ENCODE results near the gene EHMT1.
A peak's percentile ranks its signal among the peaks of the same experiment; 100 is the strongest.

EHMT1 gene

DNA sequence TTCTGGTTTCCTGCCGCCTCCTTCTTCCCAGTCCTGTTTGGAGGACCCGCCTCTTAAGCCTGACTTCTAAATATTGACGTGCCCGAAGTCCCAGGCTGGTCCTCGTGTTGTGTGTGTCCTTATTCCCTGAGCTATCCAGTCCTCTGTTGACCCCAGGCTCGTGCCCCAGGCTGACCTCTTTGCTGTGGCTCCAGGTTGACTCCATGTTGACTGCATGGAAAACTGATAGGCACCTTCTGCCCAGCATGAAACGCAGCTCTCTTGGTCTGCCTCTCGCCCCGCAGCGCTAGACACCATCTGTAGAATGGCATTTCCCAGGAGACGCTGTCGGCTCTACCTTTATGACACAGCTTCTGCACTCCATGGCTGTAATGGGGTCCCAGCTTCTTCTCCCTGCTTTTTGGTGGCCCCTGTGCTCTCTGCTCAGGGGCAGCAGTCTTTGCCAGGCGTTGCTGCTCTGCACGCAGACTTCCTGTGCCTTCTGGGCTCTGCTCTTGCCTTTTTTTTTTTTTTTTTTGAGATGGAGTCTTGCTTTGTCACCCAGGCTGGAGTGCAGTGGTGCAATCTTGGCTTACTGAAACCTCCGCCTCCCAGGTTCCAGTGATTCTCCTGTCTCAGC lies 28.4 kb downstream of the EHMT1 start:
- DNase-seq = no peak

DNA sequence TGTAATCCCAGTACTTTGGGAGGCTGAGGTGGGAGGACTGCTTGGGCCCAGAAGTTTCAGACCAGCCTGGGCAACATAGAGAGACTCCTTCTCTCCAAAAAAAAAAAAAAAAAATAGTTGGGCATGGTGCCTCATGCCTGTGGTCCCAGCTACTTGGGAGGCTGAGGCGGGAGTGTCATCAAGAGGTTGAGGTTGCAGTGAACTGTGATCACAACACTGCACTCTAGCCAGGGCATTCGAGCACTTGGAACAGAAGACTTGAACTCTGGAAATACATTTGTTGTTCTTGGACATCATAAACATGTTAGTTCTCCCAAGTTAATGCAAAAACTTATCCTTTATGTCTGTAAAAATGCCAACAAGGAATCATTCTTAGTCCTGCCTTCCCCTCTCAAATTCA lies 29.6 kb downstream of the EHMT1 start:
- DNase-seq = no peak

DNA sequence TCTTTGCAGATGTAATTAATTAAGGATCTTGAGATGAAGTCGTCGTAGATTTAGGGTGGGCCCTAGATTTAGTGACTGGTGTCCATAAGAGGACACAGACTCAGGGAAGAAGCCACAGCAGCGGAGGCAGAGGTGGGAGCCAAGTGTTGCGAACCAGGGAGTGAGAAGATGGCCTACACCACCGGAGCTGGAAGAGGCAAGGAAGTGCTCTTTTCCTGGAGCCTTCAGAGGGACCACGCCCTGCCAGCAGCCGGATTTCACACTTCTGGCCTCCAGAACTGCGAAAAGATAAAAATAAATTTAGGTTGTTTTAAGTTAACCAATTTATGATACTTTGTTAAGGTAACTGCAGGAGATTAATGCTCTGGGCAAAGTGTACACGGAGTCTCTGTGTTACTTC lies 30.7 kb downstream of the EHMT1 start:
- DNase-seq = no peak

DNA sequence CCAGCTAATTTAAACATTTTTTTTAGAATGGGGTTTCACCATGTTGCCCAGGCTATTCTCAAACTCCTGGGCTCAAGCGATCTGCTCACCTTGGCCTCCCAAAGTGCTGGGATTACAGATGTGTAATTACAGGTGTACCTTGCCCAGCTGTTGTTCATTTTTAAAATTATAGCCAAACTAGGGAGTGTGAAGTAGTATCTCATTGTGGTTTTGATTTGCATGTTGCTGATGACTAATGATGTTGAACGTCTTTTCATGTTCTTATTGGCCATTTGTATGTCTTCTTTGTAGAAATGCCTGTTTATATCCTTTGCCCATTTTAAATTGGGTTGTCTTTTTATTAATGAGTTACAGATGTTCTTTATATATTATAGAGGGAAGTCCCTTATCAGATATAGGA lies 31.5 kb downstream of the EHMT1 start:
- no peak for DNase-seq

DNA sequence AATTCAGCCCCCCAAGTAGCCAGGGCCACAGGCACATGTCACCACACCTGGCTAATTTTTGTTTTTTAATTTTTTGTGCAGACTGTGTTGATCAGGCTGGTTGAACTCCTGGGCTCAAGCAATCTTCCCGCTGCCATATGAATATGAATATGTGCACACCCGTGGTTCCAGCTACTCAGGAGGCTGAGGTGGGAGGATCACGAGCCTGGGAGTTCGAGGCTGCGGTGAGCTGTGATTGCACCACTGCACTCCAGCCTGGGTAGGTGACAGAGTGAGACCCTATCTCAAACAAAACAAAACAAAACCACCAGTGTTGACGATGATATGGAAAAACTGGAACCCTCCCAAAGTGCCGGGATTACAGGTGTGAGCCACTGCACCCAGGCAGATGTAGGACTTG lies 32.0 kb downstream of the EHMT1 start:
- no peak for DNase-seq

DNA sequence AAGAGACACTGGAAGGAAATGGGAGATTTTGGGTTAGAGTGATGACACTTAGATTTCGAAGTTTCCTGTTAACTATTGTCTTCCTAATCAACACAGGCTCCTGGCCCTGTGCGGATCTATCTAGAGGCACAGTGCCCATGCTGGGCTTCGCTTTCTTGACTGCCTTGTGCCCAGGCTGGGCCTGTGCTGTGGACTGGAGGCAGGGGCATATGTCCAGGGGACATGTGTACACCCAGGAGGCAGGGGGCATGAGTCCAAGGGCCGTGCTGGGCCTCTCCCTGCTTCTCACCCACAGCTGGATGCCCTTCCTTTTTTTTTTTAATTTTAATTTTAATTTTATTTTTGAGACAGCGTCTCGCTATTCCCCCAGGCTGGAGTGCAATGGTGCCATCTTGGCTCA lies 37.6 kb downstream of the EHMT1 start:
- no peak for DNase-seq

DNA sequence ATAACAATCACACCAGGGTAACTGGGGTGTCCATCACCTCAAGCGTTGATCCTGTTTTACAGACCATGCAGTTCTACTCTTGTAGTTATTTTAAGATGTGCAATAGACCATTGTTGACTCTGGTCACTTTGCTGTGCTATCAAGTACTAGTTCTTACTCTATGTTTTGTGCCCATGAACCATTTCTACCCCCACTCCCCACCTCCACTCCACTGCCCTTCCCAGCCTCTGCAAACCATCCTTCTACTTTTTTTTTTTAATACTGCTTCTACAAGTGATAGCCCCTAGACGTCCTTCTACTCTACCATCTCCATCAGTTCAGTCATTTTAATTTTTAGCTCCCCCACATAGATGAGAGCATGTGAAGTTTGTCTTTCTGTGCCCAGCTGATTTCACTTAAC lies 38.8 kb downstream of the EHMT1 start:
- no peak for DNase-seq

DNA sequence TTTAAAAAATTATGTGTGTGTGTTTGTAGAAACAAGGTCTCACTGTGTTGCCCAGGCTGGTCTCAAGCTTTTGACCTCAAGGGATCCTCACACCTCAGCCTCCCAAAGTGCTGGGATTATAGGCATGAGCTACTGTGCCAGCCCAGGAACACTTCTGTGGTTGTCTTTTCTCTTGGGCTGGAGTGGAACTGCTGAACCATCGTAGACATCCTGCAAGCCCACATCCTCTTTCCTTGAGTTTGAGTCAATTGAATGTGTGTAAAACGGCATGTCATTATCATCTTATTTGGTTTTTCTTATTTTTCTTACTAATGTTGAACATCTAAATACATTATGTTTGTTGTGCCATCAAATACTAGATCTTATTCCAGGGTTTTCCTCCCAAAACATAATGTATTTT lies 40.0 kb downstream of the EHMT1 start:
- no peak for DNase-seq

DNA sequence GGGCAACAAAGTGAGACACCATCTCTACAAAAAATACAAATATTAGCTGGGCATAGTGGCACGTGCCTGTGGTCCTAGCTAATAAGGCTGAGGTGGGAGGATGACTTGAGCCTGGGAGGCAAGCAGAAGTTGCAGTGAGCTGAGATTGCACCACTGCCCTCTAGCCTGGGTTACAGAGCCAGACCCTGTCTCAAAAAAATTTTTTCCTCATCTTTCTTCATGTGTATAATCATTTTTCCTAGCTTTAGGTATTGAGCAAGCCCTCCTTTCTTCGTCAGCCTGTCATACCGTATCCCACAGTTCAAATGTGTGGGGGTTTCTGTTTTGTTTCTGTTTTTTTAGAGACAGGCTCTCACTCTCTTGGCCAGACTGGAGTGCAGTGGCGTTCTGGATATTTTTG lies 41.3 kb downstream of the EHMT1 start:
- no peak for DNase-seq

DNA sequence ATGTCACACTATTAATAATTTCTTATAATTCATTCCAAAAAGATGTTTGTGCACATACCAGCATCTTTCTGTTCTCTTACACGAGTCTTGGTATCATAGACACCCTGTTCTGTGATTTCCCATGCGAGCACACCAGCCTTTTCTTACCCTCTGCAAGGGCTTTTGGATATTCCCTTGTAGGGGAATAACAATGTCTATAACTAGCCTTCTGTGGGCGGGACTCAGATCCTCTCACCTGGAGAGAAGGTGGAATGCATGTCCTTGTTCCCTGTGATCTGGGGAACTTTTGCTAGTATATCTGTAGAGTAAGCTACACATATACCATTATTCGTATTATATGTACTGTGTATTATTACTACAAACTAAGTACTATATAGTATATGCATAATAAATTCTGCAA lies 44.8 kb downstream of the EHMT1 start:
- DNase-seq = no peak

DNA sequence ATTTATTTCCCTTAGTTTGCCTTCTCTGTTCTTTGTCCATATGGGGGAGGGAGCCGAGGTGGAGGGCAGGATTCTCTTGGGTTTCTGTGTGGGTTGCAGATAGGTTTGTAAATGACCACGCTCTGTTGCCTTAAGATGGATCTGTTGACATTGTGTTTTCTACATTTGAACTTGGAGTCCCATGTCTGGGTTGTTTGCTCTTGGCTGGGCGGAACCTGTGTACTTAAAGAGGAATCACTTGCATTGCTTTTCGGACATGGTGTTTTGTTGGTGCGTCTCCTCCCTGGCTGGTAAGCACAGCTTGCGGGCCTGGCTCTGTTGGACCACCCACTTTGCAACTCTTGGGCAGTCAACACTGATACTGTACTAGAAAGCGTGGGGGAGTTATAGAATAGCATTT lies 45.9 kb downstream of the EHMT1 start:
- no peak for DNase-seq

DNA sequence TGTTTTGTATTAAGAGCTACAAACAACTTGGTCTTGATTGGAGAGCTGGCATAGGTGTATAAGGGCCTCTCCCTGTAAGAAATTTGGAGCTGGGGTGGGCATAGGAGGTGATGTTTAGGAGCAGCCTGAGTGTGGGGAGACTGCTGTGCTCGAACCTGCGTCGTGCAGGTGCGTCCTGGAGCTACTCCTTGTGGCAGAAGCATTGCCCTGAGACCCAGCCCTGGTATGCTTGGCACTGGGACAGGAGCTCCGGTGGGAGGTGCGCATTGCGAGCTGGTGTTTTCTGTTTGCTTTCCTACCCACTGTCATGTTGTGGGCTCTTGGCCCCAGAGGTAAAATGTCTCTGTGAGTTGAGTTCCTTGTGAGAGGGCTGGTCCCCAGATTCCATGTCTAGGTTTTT lies 46.4 kb downstream of the EHMT1 start:
- DNase-seq = no peak

DNA sequence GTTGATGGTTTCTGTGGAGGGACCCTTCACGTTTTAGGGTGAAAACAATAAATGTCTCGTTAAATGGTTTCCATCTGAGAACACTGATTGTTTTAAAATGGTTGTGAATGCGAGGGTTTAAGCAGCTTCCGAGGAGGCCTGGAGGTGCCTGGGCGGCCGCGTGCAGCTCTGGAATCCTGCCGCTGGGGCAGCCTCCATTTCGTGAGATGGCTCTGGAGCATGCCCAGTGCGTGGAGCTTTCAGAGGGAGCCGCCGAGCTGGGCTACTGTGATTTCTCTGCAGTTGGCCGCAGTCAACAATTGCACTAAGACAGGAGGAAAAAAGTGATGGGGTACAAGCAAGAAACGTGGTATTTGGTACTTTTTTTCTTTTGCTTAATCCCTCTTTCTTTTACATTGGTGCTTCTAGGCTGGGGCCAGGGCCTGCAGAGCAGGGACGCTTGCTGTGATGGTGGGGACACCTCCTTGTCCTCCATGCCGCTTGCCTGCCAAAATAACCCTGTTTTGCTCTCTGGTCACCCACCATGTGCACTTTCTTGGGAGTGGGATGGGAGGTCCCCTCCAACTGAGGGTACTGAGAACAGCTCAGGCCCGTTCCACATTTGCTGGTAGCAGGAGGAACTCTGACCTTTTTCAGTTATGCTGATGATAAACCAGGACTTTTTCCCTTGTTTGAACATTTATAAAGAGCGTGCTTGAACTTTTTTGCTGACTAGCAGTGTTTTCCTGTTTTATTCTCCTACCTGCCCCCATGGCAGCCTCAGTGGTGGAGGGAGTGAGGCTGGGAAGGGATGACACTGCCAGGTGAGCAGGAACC lies 47.1 kb downstream of the EHMT1 start:
- DNase-seq = no peak

DNA sequence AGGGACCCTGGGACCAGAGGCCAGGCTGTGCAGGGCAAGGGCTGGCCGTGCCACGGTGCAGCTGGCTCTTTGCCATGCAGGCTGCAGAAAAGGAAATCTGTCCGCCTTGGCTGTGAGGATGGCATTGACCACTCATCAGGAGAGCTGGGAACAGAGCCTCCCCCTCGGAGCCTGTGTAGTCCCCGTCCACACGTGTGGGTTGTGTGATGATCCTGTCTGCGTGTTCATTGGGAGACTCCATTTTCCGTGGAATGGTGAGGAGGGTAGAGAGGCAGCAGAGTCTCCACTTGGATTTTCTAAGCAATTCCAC lies 47.7 kb downstream of the EHMT1 start:
- no peak for DNase-seq

DNA sequence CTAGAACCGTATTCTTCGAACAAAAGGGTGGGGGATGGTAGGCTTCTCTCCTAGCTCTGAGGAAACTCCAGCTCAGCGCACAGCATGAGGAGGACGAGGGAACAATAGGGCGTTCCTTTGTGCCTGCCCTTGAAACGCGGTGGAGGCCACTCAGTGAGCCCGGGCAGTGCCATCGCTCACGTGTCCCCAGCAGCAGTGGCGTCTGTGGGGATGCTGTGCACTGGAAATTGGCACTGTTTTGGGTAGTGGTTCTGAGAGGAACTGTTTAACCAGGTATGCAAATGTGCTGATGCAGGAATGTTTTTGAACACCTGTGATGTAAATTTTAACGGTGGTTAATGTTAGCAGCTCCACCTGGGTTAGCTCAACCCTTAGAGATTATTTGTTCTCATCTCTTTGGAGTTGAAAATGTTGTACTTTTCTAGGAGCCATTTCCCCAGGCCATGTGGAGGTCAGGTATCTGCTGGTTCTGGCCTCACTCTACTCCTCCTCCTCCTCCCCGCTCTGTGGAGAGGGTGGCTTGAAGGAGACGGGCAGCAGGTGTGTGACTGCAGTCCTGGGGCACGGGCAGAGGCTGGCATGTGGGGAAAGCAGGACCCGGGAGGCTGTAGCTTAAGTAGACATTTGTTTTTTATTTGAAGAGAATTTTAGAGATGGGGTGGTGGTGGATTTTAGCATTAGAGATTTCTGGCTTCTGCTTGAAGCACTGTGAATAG lies 48.3 kb downstream of the EHMT1 start:
- DNase-seq = peak; percentile 6

DNA sequence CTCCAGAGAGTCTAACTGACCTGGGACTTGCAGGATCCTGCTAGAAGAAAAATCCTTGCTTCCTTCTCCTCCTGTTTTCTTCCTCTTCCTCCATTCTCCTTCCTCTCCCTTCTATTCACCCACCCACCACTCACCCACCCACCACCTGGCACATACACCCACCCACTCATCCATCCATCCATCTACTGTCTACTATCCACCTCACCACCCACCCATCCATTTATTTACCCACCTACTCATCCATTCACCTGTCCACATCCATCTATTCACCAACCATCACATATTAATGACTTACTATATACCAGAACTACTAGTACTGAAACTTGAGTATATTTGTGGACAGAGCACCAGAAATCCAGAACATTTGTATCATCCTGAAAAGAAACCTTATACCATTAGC lies 49.4 kb downstream of the EHMT1 start:
- no peak for DNase-seq

DNA sequence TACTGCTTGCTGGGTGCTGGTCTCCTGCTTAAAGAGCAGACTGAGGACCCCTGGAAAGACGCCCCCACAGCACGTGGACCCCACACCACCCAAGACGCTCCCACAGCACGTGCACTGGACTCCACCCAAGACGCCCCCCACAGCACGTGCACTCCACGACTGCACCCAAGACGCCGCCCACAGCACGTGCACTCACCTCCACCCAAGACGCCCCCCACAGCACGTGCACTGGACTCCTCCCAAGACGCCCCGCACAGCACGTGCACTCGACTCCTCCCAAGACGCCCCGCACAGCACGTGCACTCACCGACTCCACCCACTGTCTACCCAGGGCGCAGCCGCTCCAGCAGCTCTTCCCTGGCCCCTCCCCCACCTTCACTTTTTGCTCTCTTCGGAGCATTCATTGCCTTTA lies 50.5 kb downstream of the EHMT1 start:
- no peak for DNase-seq

DNA sequence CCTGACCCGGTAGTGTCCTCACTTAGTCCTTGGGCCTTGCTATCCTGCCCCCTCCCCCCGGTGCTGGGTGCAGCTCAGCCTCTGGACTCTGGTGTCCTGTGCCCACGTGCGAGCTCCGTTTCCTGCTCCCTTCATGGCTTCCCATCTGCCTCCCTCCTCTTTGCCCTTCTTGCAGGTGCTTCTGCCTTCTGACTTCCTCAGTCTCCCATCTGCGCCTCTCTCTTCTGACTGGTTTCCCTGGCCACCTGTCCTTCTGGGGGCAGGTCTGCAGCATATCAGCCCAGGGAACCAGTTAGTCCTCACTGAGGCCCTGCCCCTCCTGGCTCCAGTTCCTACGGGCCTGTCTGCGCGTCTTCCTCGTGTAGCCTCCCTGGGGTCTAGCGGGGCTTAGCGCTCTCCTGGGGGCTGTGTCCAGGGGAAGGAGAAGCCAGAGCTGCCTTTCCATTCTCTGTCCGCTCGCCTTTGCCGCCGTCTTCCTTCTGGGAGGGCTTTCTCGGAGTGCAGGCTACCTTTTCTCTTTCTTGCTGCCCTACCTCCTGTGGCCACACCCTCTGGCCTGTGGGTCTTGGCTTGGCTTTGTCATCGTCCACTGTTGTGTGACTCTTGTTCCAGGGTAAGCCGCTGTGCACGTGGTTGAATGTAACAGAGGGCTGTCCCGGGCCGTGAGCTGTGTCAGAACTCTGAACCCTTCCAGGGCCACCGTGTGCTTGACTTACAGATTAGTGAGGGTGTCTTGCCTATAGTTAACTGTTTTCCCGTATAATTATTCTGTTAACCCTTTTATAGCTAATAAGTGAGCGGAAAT lies 51.8 kb downstream of the EHMT1 start:
- no peak for DNase-seq

DNA sequence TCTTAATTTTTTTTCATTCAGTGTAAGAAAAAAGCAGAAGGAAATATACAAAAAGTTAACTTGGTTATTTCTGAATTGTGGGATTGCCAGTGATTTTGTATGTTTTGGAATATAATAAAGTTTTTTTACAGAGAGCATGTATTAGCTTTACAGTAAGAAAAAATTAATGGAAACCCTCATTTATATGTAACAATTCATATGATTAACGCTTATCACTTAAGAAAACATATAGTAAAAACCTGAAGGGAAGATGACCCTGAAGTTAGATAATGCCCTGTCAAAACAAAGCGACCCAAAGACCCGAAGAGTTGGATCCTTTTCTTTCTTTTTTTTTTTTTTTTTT lies 52.4 kb downstream of the EHMT1 start:
- DNase-seq = no peak

DNA sequence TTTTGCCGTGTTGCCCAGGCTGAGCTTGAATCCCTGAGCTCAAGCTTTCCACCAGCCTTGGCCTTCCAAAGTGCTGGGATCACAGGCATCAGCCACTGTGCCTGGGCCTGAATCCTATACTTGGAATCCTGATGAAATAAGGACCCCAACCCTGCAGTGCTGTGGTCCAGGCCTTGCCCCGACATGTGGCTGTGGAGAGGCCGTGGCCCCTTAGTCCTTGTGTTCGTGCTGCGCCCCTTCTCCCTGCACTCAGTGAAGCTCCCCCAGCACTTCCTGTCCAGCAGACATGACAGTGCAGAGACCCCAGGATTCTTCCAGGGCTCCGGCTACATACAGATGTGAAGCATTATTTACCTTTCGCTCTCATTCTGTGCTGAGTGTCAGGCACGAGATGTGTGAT lies 52.9 kb downstream of the EHMT1 start:
- no peak for DNase-seq

DNA sequence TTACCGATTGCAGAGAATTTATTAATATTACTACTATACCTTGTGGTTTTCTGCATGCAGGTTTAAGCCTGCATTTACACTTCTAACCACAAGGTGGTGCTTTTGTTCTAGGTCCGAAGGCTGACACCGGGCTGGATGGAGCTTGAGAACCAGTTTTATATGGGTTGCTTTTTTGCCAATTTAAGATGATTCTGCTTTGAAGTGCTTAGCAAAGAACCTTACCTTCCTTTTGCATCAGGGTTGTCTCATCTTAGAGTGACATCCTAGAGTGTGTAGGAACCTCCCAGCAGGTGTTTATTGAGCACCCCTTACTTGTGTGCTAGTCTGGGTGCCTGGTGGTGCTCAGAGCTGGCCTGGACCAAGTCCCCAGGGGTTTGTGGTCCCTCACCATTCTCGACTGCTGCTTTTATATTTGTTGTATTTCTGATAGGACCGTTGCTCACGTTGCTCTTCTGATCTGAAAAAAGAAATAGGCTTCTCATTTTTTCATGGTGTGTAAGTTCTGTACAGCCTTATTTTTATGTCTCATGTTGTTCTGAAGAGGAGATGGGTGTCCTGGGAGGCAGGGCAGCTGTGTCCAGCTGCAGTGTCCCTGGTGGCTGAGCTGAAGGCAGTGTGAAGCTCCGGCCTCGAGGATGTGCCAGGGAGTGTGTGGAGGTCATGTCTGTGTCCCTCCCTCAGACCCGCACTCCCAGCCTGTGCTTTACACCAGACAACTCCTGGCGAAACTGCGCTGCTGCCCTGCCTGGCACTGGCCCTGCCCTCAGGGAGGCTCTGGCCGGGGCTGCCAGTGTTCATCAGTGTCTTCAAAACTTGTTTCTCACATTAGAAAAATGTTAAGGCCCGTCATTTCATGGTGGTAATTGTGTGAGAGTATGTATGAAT lies 54.3 kb downstream of the EHMT1 start:
- DNase-seq = peak; percentile 49

DNA sequence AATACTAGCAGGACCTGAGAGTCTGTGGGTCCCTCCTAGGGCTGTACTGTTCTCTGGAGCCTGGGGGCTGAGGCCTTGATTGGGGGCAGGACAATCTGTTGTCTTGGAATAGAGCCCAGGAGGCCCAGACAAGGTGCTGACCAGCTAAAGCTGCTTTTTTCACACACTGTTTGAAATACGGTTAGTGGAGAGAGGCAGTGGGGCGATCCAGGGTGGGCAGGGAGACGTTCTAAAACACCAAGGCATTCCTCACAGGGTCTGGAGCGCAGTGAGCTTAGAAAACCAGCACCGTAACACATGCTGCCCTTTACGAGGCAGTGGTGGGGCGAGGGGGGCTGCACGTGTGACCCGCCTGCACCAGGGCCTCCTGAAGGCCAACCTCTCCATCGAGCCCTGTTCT lies 55.1 kb downstream of the EHMT1 start:
- DNase-seq = no peak
